Measurements from ENCODE around the gene ZBTB12.

Gene ZBTB12

GRCh38 chr6:31879901-31880300 lies 22.0 kb downstream of the ZBTB12 start:
- intact Hi-C loops (cut with DNase I; ENCODE audit: low total_unique reads), result no loop called here
- Histone ChIP-seq H3K4me1 (no peaks in the 10 kb centered on the region), H3K27me3 (no peaks in the 10 kb centered on the region), H3K27ac (no peak overlapping the region), H3K4me3 (no peak overlapping the region), H3K9me3 (no peaks in the 10 kb centered on the region), H3K36me3 (peaks cover 48 to 55% (median 53%) of the 10 kb centered on the region in 3 donors)
- DNase-seq, result no peak
- TF ChIP-seq CTCF (IDR thresholded peaks at IDR 0.05), result no peak

- H3K27ac ChIP-seq, result no peak overlapping the region
- H3K4me1 ChIP-seq, result no peaks in the 10 kb centered on the region
- intact Hi-C loops (cut with DNase I; ENCODE audit: low total_unique reads), result no loop called here
- H3K36me3 ChIP-seq, result peaks cover 41 to 48% (median 45%) of the 10 kb centered on the region in 3 donors
- no peaks in the 10 kb centered on the region for H3K27me3 ChIP-seq
- H3K4me3 ChIP-seq, result no peak overlapping the region
- TF ChIP-seq CTCF (IDR thresholded peaks at IDR 0.05), result no peak
- no peak for DNase-seq
- H3K9me3 ChIP-seq, result no peaks in the 10 kb centered on the region
Observed at GRCh38 chr6:31879143-31879542, 22.7 kb downstream of the ZBTB12 start.

- no peak within 1 kb of the TSS for H3K27ac ChIP-seq
- DNase-seq, result no peak
- TF ChIP-seq CTCF (IDR thresholded peaks at IDR 0.05), result no peak
- H3K4me3 ChIP-seq, result no peak within 1 kb of the TSS
- peaks cover 37 to 43% (median 41%) of the 10 kb centered on the region in 3 donors for H3K36me3 ChIP-seq
- H3K4me1 ChIP-seq, result no peaks in the 10 kb centered on the region
- intact Hi-C loops (cut with DNase I; ENCODE audit: low total_unique reads), result no loop called here
- no peaks in the 10 kb centered on the region for H3K9me3 ChIP-seq
- H3K27me3 ChIP-seq, result no peaks in the 10 kb centered on the region
Observed at GRCh38 chr6:31878726-31879125, 23.2 kb downstream of the ZBTB12 start, which contains the start of gene SLC44A4. Gene SLC44A4 (minus strand): TSS chr6:31878997. CDS start chr6:31878980, 17 bp downstream.

GRCh38 chr6:31878222-31878621 lies 23.7 kb downstream of the ZBTB12 start:
- H3K4me3 ChIP-seq, result no peak overlapping the region
- H3K4me1 ChIP-seq, result no peaks in the 10 kb centered on the region
- H3K36me3 ChIP-seq, result peaks cover 33 to 38% (median 36%) of the 10 kb centered on the region in 3 donors
- no peak overlapping the region for H3K27ac ChIP-seq
- intact Hi-C loops (cut with DNase I; ENCODE audit: low total_unique reads), result no loop called here
- DNase-seq, result no peak
- H3K9me3 ChIP-seq, result no peaks in the 10 kb centered on the region
- no peak for TF ChIP-seq CTCF (IDR thresholded peaks at IDR 0.05)
- no peaks in the 10 kb centered on the region for H3K27me3 ChIP-seq

- peaks cover 28 to 33% (median 31%) of the 10 kb centered on the region in 3 donors for H3K36me3 ChIP-seq
- H3K27me3 ChIP-seq, result no peaks in the 10 kb centered on the region
- no peak overlapping the region for H3K4me3 ChIP-seq
- H3K9me3 ChIP-seq, result no peaks in the 10 kb centered on the region
- H3K4me1 ChIP-seq, result no peaks in the 10 kb centered on the region
- no peak overlapping the region for H3K27ac ChIP-seq
- intact Hi-C loops (cut with DNase I; ENCODE audit: low total_unique reads), result no loop called here
- no peak for DNase-seq
- no peak for TF ChIP-seq CTCF (IDR thresholded peaks at IDR 0.05)
Observed at GRCh38 chr6:31877651-31878161, 24.2 kb downstream of the ZBTB12 start.
